BLaER1 treated with 17β-estradiol and CSF1 and Interleukin-3, amounts not matched to agents 10 nM and 100 nM (cell line): ENCODE results near the gene OR4X1.
"Not testable (repeated sequence)": the region's sequence is repeated elsewhere in the genome, so short reads cannot be mapped to it uniquely, and the experiment has no call there.

Experiments used
- H3K27ac ChIP-seq, 11 experiments: shearing (Covaris generic); formaldehyde crosslinking; 2 replicates each; pipeline ENCODE4 v1.8.1; 2022
- H3K27me3 ChIP-seq, 11 experiments: shearing (Covaris generic); formaldehyde crosslinking; 2 replicates each; pipeline ENCODE4 v1.8.1; 2022
- H3K36me3 ChIP-seq, 11 experiments: shearing (Covaris generic); formaldehyde crosslinking; 2 replicates each; pipeline ENCODE4 v1.8.1; 2022
- H3K4me1 ChIP-seq, 10 experiments: shearing (Covaris generic); formaldehyde crosslinking; 2 replicates each; pipeline ENCODE4 v1.8.1; 2022
- H3K4me2 ChIP-seq, 11 experiments: shearing (Covaris generic); formaldehyde crosslinking; 2 replicates each; pipeline ENCODE4 v1.8.1; 2022
- H3K4me3 ChIP-seq, 10 experiments: shearing (Covaris generic); formaldehyde crosslinking; 2 replicates each; pipeline ENCODE4 v1.8.1; 2022
- H3K9ac ChIP-seq, 11 experiments: shearing (Covaris generic); formaldehyde crosslinking; 2 replicates each; pipeline ENCODE4 v1.8.1; 2022
- H3K9me3 ChIP-seq, 11 experiments: shearing (Covaris generic); formaldehyde crosslinking; replicated peaks in 1 of 11; 2 replicates each; pipeline ENCODE4 v1.8.1; 2022
- H4K20me1 ChIP-seq, 11 experiments: shearing (Covaris generic); formaldehyde crosslinking; 2 replicates each; pipeline ENCODE4 v1.8.1; 2022
- Cebpa-rat ChIP-seq, 11 experiments: shearing (Covaris generic); IDR thresholded peaks; 2 replicates each; pipeline ENCODE4 v1.8.1; 2022

The OR4X1 gene

GRCh38 chr11:48272606-48273005 is 8.9 kb downstream of the OR4X1 start:
- Histone ChIP-seq H3K4me1 (no peaks in the 10 kb centered on the region), H3K4me3 (no peak overlapping the region), H3K9ac (no peak overlapping the region), H3K36me3 (no peaks in the 10 kb centered on the region), H3K4me2 (no peak overlapping the region), H4K20me1 (no peaks in the 10 kb centered on the region), H3K9me3 (no peaks in the 10 kb centered on the region), H3K27me3 (no peaks in the 10 kb centered on the region), H3K27ac (no peak overlapping the region)
- no peak for TF ChIP-seq Cebpa-rat (IDR thresholded peaks at IDR 0.05)

- H3K4me2 ChIP-seq = no peak within 1 kb of the TSS
- H3K4me3 ChIP-seq = no peak within 1 kb of the TSS
- no peaks in the 10 kb centered on the region for H4K20me1 ChIP-seq
- H3K27ac ChIP-seq = no peak within 1 kb of the TSS
- no peak within 1 kb of the TSS for H3K9ac ChIP-seq
- H3K36me3 ChIP-seq = no peaks in the 10 kb centered on the region
- H3K9me3 ChIP-seq = peaks cover 0 to 1% (median 0%) of the 10 kb centered on the region in 11 experiments; a peak in 3 of 22 replicates
- no peaks in the 10 kb centered on the region for H3K27me3 ChIP-seq
- no peaks in the 10 kb centered on the region for H3K4me1 ChIP-seq
- TF ChIP-seq Cebpa-rat (IDR thresholded peaks at IDR 0.05) = no peak
Measured at GRCh38 chr11:48305923-48306322, 42.3 kb downstream of the OR4X1 start, which contains the start of gene OR4S1. Gene OR4S1, plus strand, starts transcription at chr11:48306223. Its CDS starts 0 bp downstream, at chr11:48306223.

DNA sequence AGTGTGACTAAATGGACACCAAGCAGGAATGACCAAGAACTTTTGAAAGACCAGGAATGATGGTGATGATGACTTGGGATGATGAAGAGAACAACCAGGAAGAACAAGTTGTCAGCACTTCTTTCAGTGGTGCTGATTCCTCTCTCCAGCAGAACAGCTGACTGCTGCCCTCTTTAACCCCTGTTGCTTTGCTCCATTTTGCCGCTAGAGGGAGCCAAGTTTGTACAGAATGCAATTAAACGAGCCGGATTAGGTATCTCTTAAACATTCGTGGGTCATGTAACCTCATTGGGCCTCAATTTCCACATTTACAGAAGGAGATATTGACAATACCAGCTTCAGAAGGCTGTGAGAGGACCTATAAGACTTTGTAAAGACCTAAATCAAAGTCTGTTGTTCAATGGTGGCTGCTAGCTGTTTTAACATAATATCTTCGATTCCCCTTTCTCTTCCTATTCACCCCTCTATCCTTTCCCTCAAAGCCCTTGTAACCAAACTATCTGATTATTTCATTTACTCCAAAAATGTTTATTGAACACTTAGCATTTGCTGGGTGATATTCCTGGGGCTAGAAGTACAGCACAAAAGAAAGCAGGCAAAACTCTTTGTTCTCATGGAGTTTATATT is 44.2 kb downstream of the OR4X1 start:
- Histone ChIP-seq H3K9me3 (no peaks in the 10 kb centered on the region; a peak in 2 of 22 replicates), H3K9ac (no peak overlapping the region), H3K27ac (no peak overlapping the region), H4K20me1 (no peaks in the 10 kb centered on the region), H3K4me3 (no peak overlapping the region), H3K36me3 (no peaks in the 10 kb centered on the region), H3K27me3 (no peaks in the 10 kb centered on the region), H3K4me1 (no peaks in the 10 kb centered on the region), H3K4me2 (no peak overlapping the region)
- TF ChIP-seq Cebpa-rat (IDR thresholded peaks at IDR 0.05) = no peak

DNA sequence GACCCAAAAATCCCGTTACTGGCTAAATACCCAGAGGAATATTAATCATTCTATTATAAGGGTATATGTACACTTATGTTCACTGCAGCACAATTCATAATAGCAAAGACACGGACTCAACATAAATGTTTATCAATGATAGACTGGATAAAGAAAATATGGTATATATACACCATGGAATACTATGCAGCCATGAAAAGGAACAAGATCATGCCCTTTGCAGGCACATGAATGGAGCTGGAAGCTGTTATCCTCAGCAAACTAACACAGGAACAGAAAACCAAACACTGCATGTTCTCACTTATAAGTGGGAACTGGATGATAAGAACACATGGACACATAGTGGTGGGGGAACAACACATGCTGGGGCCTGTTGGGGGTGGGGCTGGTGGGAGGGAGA is 49.9 kb downstream of the OR4X1 start:
- H3K9me3 ChIP-seq, H3K4me3 ChIP-seq, H3K4me1 ChIP-seq, H3K9ac ChIP-seq, H3K4me2 ChIP-seq, H4K20me1 ChIP-seq, H3K27ac ChIP-seq, H3K27me3 ChIP-seq, H3K36me3 ChIP-seq: not testable (repeated sequence)
